Non-pigmented ciliary epithelial cell (primary cell): ENCODE data around the gene BET1L.
A peak's percentile ranks its signal among the peaks of the same experiment; 100 is the strongest.

Experiments used
- DNase-seq: peaks from one replicate; pipeline ENCODE4 v3.0.0-alpha.2; 2010; ENCODE audit warnings: low read depth

BET1L gene

DNA sequence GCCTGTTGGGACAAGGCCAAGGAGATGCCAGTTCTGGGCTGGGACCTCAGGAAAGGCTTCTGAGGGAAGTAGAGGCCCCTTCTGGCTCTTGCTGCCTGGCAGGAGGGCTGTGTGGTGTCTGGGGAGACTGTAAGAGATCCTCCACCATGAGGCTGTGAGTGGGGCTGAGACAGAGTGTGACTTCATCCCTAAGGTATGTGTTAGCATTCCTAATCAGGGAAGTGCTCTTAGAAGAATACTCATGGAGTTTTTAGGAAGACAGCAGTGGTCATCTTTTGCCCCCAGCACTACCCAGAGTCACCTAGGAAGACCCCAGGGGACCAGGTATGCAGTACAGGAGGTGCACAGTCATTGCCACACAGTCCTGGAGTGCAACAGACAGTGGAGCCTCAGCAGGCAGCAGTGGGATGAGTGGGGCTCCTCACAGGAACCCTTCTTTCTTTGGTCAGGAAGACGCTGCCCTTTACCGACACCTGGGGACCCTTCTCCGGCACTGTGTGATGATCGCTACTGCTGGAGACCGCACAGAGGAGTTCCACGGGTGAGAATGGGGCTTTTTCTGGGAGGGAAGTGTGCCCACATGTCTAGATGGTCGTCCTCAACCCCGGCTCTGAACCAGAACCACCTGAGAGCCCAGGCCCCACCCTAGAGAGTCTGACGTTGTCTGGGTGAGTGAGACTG lies 3.1 kb upstream of the BET1L start:
- DNase-seq: peak; percentile 71

DNA sequence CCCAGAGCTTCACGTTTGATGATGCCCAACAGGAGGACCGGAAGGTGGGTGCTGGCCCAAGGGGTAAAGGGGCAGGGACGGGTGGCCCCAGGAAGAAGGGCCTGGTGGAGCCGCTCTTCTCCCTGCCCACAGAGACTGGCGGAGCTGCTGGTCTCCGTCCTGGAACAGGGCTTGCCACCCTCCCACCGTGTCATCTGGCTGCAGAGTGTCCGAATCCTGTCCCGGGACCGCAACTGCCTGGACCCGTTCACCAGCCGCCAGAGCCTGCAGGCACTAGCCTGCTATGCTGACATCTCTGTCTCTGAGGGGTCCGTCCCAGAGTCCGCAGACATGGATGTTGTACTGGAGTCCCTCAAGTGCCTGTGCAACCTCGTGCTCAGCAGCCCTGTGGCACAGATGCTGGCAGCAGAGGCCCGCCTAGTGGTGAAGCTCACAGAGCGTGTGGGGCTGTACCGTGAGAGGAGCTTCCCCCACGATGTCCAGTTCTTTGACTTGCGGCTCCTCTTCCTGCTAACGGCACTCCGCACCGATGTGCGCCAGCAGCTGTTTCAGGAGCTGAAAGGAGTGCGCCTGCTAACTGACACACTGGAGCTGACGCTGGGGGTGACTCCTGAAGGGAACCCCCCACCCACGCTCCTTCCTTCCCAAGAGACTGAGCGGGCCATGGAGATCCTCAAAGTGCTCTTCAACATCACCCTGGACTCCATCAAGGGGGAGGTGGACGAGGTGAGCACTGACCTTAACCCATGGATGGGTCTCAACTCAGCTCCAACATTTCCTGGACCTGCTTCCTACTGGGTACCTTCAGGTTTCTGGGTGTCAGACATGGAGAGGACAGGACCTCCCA lies 2.3 kb upstream of the BET1L start:
- no peak for DNase-seq

DNA sequence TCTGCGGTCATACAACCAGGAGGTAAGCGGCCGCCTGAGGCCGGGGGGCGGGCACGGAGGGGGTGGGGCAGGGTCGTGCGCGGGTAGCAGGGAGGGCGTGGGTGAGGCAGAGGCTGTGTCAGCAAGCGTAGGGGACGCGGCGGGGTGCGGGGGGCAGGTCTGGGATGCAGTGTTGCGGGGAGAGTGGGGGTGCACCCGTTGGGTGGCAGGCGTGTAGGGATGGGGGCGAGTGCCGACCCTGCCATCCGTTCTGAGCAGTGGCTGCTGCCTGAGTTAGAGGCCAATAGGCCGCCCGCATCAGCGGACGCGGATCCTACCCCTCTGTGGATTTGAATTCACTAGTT lies 1.7 kb upstream of the BET1L start:
- DNase-seq: no peak

DNA sequence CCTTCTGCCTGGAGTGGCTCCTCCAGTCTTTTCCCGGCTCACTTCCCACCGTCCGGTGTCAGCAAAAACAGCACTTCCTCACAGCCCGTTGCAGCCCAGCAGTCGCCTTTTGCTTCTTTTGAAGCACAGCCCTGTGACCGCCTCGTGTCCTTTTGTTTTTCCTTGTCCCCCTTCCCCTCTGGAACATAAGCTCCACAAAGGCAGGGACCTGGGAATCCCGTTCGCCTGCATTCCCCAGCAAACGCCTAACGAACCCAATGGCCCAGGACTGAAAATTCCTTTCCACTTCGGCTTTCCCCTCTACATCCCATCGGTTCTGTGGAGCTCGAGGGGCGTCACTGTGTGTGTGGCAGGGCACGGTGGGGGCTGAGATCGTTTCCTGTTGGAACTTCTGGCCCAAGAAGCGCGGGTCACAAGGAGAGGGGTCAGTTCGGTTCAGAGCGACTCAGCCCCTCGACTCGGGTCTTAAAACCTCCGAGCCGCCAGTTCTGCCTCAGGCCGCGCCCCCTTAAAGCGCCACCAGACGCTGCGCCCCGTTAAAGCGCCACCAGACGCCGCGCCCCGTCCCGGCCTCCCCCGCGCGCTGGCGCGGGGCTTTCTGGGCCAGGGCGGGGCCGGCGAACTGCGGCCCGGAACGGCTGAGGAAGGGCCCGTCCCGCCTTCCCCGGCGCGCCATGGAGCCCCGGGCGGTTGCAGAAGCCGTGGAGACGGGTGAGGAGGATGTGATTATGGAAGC lies 1.1 kb upstream of the BET1L start:
- DNase-seq: no peak

DNA sequence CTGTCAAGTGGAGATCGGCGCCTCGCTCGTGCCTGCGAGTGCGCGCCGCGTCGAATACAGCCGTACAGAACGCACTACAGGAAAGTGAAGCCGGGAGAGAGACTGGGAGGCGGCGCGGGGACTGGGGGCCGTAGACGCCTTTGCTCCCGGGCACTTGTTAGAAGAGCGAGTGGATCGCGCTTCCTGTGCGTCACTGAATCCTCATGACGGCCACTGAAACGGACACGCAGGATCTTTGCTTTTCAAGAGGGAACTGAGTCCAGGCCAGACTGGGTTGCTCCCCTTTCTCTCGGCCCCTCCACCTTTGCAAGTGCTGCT lies 623 bp upstream of the BET1L start:
- no peak for DNase-seq

DNA sequence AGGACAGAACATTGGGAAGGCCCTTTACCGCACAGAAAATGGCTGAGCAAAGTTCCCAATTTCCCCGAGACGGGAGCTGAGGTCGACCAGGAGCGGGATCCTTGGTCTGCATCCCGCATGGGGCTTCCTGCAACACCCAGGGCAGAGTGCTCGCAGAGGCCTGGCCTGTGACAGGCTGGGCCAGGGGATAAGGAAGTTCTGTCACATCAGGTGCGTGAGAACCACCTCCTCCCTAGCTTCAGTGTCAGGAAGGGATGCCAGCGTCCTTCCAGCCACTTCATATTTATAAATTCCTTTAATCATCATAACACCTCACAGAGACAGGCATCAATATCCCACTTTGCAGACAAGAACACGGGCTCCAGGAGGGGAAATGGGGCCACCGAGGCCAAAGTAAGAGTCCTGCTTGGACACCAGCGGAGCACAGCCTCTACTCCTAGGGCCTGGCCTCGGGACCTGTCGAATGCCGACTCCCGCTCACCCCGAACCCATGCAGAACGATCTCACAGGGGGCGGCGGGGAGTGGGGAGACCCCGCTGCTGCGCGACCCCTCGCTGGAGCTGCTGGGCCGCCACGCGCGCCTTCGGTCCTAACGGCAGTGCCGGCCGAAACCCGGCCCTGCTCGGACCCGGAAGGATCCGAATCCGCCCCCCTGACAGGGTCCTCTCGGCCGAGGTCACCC lies 532 bp downstream of the BET1L start:
- no peak for DNase-seq

DNA sequence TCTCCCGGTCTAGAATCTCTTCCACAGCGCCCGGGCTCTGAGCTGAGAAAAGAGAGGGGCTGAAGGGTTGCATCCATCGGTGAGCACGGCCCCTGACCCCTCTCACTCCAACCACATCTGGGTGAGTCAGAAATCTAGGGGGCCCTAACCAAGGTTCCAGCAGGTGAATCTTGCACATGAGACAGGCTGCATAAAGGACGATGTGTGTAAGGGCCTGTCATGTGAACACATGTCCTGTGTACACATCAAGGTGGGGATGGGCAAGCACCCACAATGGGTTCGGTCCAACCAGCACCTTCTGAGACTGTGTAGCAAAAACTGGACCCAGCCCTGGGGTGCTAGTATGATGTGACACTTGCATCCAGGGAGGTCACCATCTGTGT lies 1.2 kb downstream of the BET1L start:
- DNase-seq: no peak

DNA sequence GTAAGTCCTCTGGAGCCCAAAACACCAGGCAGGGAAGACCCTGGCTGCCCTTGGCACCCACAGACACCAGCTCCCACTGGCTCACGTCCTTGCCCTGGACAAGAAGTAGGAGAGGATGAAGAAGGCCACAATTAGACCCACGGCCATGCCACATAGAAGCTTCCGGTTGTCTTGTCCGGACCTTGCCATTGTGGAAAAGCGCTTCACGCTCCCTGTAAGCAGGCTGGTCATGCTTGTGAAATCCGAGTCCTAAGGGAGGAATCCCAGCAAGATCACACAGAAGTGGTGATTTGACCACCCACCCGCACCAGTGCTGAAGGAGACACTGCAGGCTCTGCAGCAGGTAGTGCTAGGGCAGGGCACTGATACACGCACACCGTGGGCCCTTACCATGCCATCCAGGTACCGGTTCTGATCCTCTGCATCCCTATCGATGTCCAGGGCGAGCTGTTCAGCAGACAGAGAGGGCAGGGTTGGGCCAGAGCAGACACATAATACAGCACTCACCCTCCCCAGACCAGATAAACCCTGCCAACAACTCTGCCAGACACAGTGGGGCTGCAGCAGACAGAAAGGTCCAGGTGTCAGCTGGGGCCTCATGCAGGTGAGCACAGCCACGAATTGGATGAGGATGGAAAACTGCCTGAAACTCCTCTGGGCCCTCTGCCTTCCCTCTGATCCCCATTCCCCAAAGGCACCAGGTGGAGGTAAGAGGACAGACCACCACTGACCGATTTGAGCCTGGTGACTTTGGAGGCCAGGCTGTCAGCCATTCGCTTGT lies 1.8 kb downstream of the BET1L start:
- no peak for DNase-seq

DNA sequence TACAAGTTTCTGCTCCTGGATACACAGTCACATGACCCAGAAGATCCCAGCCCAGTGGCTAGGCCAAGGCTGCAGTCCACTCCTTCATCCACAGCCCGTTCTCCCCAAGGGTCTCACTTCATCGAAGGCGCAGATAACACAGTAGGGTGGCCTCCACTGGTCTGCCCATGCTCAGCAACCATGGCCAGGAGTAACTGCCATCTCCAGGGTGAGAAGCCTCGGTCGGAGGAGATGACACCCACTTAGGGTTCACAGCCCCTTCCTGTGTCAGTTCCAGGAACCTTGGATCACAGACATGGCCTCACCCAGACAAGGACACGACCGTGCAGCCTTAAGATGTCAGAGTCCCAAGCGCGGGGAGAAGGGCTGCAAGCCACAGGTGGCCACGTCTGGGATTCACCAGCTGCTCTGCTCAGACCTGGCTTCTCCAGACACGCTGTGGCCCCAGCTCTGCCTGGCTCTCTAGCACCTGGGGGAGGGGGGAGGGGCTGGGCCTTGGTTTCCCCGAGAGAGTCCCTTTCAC lies 2.6 kb downstream of the BET1L start:
- DNase-seq: no peak

DNA sequence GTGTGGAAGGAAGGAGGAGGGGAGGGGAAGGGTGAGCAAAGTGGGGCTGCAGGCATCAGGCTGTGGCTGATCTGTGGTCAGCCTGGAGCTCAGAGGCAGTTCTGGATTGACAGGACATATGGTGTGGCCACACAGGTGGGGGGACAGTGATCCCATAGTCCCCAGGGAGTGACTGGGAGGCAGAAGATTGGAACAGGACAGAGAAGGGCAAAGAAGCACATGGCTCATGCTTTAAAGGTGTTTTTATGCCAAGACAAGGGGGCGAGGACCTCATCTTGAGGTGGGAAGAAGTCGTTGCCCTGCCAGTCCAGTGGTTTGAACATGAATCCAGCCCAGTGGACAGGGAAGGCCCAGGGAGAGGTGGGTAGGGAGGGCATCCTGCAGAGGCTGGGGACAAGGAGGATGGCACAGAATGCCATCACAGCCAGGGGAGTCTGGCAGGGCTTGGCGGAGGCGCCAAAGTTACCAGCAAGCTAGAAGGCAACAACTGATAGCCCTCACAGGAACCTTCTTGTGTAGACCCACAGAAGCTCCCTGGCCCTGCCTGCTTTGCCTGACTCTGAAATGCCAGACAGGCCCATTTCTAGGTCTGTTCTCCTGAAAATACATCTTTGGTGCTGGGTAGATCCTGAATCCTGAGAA lies 3.1 kb downstream of the BET1L start:
- DNase-seq: no peak

DNA sequence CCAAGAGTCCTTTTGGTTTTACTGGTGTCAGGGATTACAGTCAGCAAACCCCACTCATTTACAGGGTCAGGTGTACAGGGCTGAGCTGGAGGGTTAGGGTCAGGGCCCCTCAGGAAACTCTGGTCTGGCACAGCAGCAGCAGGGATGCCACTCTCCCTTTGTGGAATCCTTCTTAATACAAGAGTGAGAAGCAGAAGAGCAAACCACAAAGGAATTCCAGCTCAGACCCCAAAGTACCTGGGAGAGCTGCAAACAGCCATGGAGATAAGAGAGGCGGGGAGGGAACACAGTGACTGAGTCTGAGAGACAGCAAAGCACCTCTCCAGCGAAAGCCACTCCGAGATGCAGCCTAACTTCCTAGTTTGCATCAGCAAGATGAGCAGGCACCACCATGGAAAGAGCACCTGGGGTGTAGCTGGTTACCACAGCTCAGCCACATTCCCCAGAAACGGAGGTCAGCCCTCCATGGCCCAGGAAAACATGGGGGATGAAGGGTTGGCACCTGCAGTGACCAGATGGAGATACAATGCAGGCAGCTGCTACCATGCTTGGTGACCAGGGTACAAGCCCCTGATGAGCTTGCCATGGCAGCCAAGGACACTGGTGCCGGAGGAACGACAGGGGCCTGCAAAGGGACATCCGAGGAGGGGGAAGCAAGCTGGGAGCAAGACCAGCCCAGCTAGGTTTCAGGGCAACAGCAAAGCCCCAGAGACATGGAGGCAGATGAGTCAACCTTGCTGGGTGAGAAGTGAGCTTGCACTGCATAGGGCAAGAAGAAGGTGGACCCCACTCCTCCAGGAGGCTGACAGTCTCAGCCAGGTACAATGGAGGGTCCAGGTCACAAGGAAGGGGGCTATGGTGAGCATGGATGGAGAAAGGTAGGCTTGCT lies 3.9 kb downstream of the BET1L start:
- DNase-seq: no peak

DNA sequence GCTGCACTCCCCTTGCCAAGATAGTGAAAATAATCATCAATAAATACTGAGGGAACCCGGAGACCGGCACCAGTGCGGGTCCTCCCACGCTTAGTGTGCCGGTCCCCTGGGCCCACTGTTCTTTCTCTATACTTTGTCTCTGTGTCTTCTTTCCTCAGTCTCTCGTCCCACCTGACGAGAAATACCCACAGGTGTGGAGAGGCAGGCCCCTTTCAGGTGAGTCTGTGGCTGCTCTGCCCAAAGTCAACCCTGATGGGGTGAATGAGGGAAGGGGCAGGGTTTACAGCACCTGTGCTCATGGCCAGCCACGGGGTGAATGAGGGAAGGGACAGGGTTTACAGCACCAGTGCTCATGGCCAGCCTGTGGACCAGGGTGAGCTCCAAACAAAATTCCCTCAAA lies 4.7 kb downstream of the BET1L start:
- no peak for DNase-seq

DNA sequence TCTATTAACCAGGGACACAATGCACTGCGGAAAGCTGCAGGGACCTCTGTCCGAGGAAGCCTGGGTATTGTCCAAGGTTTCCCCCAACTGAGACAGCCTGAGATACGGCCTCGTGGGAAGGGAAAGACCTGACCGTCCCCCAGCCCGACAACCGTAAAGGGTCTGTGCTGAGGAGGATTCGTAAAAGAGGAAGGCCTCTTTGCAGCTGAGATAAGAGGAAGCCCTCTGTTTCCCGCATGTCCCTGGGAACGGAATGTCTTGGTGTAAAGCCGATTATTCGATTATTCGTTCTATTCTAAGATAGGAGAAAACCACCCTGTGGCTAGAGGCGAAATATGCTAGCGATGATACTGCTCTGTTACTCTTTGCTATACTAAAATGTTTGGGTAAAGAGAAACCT lies 5.2 kb downstream of the BET1L start:
- DNase-seq: no peak

DNA sequence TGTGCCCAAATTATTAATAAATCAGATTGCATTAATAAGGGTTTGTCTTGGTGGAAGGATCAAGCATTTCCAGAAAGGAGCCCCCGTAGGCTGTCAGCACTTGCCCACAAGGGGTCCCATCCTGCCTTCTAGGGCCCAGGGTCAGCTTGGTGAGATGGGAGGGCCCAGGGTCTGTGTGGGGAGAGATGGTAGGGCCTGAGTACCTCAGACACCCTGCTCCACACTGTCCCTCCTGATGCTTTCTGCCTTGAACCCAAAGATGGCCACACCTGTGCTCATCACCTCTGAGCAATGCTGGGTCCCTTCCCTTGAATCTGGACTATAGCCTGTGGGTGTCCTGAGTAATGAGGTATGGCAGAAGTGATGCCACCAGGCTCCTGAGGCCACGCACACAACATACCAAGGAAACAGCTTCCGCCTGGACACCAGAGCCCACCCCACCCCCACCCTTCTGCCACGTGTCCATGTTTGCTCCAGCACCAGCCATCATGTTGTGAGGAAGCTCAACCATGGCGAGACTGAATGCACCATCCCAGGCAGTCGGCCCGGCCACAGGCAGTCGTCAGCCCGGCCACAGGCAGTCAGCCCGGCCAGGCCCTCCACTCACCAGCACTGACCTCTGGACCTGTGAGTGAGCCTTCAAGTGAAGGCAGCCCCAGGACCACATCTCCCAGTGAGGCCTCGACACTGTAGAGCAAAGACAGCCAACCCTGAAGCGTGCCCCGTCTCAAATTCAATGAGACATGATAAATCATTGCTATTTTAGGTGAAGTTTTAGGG lies 6.8 kb downstream of the BET1L start:
- no peak for DNase-seq

DNA sequence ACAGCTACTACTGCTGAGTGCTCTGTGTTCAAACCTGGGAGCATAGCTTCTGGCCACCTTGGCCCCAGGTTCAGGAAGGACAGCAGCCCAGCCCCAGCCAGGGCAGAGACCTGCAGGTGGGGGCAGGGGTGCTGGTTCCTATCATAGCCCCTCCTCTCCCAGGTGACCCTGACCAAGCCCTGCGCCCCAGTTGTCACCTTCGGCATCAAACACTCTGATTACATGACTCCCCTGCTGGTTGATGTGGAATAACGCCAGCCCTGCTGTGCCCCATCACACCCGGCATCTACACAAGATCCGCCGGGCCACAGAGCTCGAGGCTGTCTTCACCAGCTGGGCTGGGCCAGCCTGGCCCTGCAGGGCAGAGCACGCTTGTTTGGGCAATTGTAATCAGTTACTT lies 7.4 kb downstream of the BET1L start:
- DNase-seq: no peak

DNA sequence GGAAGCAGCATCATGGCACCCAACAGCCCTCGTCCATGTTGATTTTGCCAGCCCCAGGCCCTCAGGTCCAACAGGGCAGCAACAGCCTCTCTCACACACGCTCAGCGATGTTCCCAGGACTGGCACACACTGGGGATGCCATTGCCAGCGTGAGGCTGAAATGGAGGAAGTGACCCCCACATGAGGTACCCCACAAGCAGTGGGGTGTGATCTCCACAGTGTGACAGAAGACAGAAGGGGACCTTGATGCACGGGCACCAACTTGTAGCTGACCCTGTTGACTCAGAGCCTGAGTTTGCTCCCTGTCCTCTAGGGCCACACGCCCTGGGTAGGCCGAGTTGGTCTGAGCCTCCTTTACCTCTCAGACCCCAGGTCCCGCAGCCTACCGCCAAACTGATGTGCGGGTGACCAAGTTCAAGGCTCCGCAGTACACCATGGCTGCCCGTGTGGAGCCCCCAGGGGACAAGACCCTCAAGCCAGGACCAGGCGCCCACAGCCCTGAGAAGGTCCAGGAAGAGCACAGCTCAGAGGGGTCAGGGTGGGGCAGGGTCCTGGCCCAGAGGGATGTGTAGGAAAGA lies 8.1 kb downstream of the BET1L start:
- DNase-seq: no peak

DNA sequence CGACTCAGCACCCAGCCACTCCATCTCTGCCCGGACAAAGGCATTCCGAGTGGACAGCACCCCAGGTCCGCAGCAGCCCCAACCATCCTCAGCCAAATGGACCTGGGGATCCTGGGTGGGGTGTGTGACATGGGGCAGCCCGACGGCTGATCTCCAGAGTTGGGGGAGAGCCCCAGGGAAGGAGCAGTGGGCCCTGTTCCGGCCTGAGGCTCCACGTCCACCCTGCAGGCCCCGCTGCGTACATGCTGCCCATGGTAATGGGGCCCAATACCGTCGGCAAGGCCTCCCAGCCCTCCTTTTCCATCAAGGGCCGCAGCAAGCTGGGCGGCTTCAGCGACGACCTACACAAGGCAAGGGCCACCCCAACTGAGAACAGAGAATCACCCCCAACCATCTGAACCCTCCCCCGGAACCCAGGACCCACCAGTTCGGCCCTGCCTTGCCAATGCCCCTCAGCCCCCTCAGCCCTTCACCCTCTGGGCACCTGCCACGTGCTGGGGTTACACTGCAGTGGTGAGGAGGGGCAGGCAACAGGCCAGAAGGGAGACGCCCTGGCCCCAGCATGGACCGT lies 8.9 kb downstream of the BET1L start:
- no peak for DNase-seq

DNA sequence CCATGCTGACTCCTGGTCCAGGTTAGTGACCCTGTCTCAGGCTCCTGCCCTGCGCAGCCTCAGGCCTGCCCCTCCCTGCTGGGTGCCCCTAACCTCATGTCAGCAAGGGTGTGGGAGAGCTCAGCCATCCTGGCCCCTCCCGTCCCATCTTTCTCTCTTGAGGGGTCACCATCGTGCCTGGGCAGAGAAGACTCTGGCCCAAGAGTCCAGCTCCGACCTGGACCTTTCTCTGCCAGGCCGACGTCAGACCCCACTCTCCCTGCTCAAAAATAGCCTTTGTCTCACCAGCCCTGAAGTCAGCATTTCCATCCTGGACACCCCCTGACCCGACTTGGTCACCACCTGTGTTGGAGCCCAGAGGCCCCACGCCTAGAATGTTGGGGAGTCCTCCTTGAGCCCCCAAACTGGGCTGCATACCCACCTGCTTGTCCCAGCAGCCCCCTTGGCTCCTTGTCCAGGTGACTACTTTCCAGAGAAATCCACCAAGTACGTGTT lies 9.4 kb downstream of the BET1L start:
- no peak for DNase-seq
